Parathyroid adenoma (tissue), 2 donors: ENCODE measurements around the gene SHISA9.

Source experiments
- H2AFZ ChIP-seq: fragments of 300-600 bp; sonication (generic); one replicate; pipeline ENCODE4 v1.7.0; 2017; ENCODE audit warnings: antibody characterized with exemption, mild to moderate bottlenecking
- H3K27ac ChIP-seq: fragments of 300-600 bp; sonication (generic); one replicate; pipeline ENCODE4 v1.7.0; 2017
- H3K27me3 ChIP-seq: fragments of 300-600 bp; sonication (generic); one replicate; pipeline ENCODE4 v1.7.0; 2017; ENCODE audit warnings: low read length; ENCODE audit not compliant: control insufficient read depth, insufficient read depth
- H3K36me3 ChIP-seq: fragments of 300-600 bp; sonication (generic); one replicate; pipeline ENCODE4 v1.7.0; 2017; ENCODE audit warnings: low read length; ENCODE audit not compliant: control insufficient read depth, insufficient read depth
- H3K4me1 ChIP-seq: fragments of 300-600 bp; sonication (generic); one replicate; pipeline ENCODE4 v1.7.0; 2017; ENCODE audit warnings: control low read depth
- H3K4me2 ChIP-seq: fragments of 300-600 bp; sonication (generic); one replicate; pipeline ENCODE4 v1.7.0; 2017; ENCODE audit warnings: low read length
- H3K4me3 ChIP-seq: fragments of 300-600 bp; sonication (generic); one replicate; pipeline ENCODE4 v1.7.0; 2017; ENCODE audit warnings: low read depth, low read length
- H3K79me2 ChIP-seq: fragments of 300-600 bp; sonication (generic); one replicate; pipeline ENCODE4 v1.7.0; 2017; ENCODE audit warnings: control low read depth
- H3K9ac ChIP-seq: fragments of 300-600 bp; sonication (generic); one replicate; pipeline ENCODE4 v1.7.0; 2017; ENCODE audit warnings: mild to moderate bottlenecking
- H3K9me3 ChIP-seq: fragments of 300-600 bp; sonication (generic); one replicate; pipeline ENCODE4 v1.7.0; 2017; ENCODE audit warnings: low read length; ENCODE audit not compliant: control insufficient read depth
- CTCF ChIP-seq: fragments of 300-600 bp; sonication (generic); IDR thresholded peaks from one replicate; pipeline ENCODE4 v1.7.0; 2017; ENCODE audit warnings: antibody characterized with exemption, mild to moderate bottlenecking
- donor health status: primary hyperparathyroidism.

Gene SHISA9

GRCh38 chr16:13056607-13057006 lies 155.2 kb downstream of the SHISA9 start:
- no peak overlapping the region for H2AFZ ChIP-seq
- H3K27me3 ChIP-seq = no peaks in the 10 kb centered on the region
- H3K4me1 ChIP-seq = no peaks in the 10 kb centered on the region
- H3K9me3 ChIP-seq = no peaks in the 10 kb centered on the region
- H3K79me2 ChIP-seq = no peaks in the 10 kb centered on the region
- TF ChIP-seq CTCF = no peak
- no peak overlapping the region for H3K4me2 ChIP-seq
- H3K27ac ChIP-seq = no peak overlapping the region
- no peak overlapping the region for H3K4me3 ChIP-seq
- no peak overlapping the region for H3K9ac ChIP-seq
- H3K36me3 ChIP-seq = no peaks in the 10 kb centered on the region

- Histone ChIP-seq H3K9me3 (no peaks in the 10 kb centered on the region), H3K9ac (no peak overlapping the region), H2AFZ (no peak overlapping the region), H3K4me3 (no peak overlapping the region), H3K27ac (no peak overlapping the region), H3K4me2 (no peak overlapping the region), H3K79me2 (no peaks in the 10 kb centered on the region), H3K36me3 (no peaks in the 10 kb centered on the region), H3K4me1 (no peaks in the 10 kb centered on the region), H3K27me3 (no peaks in the 10 kb centered on the region)
- no peak for TF ChIP-seq CTCF
These were observed 159.5 kb downstream of the SHISA9 start for GRCh38 chr16:13060932-13061331.

GRCh38 chr16:13061691-13062090 lies 160.3 kb downstream of the SHISA9 start:
- Histone ChIP-seq H3K4me1 (no peaks in the 10 kb centered on the region), H2AFZ (no peak overlapping the region), H3K27me3 (no peaks in the 10 kb centered on the region), H3K4me3 (no peak overlapping the region), H3K79me2 (no peaks in the 10 kb centered on the region), H3K36me3 (no peaks in the 10 kb centered on the region), H3K27ac (no peak overlapping the region), H3K9ac (no peak overlapping the region), H3K9me3 (no peaks in the 10 kb centered on the region), H3K4me2 (no peak overlapping the region)
- no peak for TF ChIP-seq CTCF

DNA sequence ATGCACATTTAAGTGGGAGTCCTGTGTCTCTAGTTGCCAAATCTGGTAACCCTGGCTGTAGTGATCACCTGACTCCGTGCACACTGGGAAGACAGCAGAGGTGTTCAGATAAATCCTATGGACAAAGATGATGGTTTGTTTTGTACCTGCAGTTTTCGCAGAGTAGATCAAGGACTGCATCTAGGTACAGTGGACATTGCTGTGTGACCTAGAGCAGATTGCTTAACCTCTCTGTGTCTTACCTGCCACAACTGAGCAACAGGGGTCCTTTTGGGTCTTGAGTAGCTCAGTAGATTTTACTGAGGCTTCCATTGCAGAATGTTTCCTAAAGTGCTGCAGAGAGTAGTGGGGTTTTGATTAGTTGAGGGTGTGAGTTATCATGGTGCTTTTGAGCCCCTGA lies 160.8 kb downstream of the SHISA9 start:
- Histone ChIP-seq H3K4me2 (no peak overlapping the region), H3K4me3 (no peak overlapping the region), H3K9ac (no peak overlapping the region), H2AFZ (no peak overlapping the region), H3K36me3 (no peaks in the 10 kb centered on the region), H3K27ac (no peak overlapping the region), H3K79me2 (no peaks in the 10 kb centered on the region), H3K4me1 (no peaks in the 10 kb centered on the region), H3K27me3 (no peaks in the 10 kb centered on the region), H3K9me3 (no peaks in the 10 kb centered on the region)
- TF ChIP-seq CTCF = no peak

DNA sequence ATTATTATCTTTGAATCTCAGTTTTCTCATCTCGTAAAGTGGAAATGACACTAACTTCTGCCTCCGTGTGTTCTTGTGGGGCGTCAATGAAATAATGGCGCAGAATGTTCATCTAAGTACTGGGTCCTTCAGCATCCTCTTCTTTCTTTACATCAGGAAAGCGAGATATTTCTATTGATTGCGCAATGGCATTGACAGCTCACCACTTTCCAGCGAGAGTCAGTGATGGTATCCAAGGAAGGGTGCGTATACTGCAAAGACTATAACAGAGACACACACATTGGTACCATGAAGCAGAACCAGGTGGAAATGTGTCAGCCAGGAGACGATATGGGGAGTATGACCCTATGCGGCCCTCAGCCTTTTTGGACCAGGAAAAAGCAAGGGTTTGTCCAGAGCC lies 162.1 kb downstream of the SHISA9 start:
- Histone ChIP-seq H2AFZ (no peak overlapping the region), H3K4me1 (no peaks in the 10 kb centered on the region), H3K79me2 (no peaks in the 10 kb centered on the region), H3K36me3 (no peaks in the 10 kb centered on the region), H3K9ac (no peak overlapping the region), H3K4me2 (no peak overlapping the region), H3K27me3 (no peaks in the 10 kb centered on the region), H3K4me3 (no peak overlapping the region), H3K9me3 (no peaks in the 10 kb centered on the region), H3K27ac (no peak overlapping the region)
- no peak for TF ChIP-seq CTCF
